HG02610 (cell line): ENCODE data around the gene PLA2G4B.
A peak's percentile ranks its signal among the peaks of the same experiment; 100 is the strongest.

ENCODE experiments used
- ATAC-seq: cut with Tn5 transposase; IDR thresholded peaks from one replicate; pipeline ENCODE4 v1.9.1; 2021; ENCODE audit warnings: mild to moderate bottlenecking, moderate library complexity; ENCODE audit not compliant: unreplicated experiment

The PLA2G4B gene

GRCh38 chr15:41885841-41886240 is 47.2 kb downstream of the PLA2G4B start:
- ATAC-seq, result no peak

DNA sequence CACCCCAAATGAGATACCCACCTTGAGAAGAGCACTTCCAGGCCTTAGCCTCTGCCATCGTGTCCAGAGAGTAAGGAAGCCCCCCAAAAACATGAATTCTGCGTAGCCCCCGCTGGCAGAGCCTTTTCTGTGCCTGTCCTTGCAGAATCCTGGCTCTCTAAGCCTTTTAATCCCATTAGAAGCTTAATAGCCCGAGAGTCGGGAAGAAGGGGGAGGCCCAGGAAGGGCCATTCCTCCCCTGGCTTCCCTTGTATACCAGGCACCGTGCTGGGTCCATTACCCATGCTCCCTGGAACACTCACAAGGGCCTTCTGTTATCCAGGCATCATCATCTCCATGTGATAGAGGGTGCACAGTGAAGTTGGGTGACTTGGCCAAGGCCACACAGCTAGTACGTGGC is 48.1 kb downstream of the PLA2G4B start:
- ATAC-seq, result no peak

DNA sequence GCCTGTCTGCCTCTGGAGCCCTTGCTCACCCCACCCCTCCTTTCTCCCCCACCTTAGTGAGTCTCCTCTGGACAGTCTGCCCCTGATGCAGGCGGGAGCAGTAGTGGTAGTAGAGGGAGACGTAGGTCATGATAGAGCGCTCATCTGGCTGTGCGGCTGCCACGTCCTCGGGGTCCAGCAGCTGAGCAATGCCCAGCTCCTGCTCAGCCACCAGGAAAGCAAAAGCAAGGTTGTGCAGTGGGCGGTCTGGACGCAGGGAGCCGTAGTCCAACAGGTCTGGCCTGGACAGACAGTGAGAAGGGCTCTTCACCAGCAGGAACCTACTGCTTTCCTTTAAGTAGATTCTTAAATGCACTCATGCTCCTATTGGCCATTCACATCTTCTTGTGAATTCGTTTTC is 48.5 kb downstream of the PLA2G4B start:
- ATAC-seq, result no peak

DNA sequence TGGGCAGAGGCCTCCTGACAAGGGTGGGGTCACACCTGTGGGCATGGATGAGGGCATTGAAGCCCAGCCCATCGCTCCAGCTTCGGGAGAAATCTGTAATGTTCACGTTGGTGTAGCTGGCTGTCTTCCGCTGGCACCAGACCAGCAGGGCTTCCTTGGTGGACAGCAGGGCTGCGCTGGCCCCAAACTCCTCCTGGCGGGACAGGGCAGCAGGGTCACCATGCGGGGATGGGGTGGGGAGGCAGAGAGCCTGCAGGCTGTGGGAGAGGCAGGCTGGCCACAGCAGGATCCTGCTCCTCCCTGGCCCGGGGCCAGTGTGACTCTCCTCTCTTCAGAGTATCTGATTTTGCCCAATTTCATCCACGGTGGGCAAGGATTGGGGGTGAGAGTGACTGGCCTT is 49.2 kb downstream of the PLA2G4B start:
- no peak for ATAC-seq

DNA sequence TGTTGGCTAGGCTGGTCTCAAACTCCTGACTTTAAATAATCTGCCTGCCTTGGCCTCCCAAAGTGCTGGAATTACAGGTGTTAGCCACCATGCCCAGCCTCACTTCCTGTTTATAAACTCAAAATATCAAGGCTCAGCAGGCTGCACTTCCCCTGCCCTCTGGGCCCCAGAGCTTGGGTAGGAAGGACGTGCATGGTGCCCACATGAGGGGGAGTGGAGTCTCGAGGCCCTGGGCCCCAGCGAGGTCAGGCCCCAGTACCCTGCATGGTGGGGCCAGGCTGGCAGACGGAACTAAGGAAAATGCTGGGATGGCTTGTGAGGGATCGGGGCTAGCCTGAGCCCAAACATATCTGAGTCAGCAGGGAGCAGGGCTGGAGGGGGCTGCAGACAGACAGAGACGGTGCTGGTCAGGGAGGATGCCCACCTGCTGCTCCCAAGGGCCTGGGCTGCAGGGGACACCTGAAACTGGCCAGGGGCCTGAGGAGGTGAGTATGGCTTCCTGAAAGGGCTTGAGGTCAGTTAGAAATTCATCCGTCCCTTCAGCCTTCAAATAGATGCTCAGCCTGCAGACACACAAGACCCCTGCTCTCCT is 50.1 kb downstream of the PLA2G4B start:
- no peak for ATAC-seq

DNA sequence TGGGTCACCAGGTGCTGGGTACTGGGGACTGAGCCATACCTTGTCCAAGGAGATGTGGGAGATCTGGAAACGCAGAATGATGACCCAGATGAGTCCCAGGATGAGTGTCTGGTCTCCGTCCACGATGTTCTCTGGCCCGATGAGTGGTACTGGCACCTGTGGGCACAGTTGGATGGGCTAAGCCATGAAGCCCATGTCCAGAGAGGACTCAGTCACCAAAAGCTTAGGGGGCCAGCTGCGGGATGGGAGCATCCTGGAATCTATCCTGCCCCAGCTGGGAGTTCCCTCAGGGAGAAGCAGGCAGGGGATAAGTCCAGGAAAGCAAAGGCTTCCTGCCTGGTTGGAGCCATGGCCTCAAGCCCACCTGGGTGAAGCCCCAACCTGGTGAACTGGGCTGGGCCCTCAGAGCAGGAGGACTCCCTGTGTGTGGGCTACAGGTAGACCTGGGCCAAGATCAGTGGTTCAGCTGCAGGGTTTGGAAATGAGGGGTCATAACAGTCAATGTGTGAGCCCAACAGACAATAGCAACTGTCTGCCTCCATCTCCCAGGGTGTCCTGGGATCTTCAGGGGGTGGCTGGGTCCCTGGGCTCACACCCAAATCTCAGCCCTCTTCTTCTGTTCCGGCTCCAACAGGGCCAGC is 51.5 kb downstream of the PLA2G4B start:
- no peak for ATAC-seq

DNA sequence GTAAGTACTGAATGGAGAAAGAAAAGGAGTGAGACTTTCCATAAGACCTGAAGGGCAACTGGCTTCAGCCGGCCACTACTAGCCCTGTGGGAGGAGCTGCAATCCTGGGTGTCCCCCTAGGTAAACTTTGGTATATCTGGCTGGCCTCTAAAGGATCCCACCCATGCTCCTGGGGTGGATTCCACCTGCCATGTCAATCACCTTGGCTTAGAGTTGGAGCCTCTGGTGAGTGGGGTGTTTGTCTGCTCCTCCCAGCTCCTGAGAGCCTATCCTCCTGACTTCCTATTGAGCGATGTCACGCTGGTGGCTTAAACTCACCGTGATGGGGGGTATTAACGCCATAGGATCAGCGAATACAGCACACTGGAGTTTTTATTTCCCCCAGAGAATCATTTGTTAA is 52.6 kb downstream of the PLA2G4B start:
- no peak for ATAC-seq

GRCh38 chr15:41891946-41892345 is 53.3 kb downstream of the PLA2G4B start:
- ATAC-seq, result no peak

- ATAC-seq, result no peak
Measured at GRCh38 chr15:41892621-41893421, 54.2 kb downstream of the PLA2G4B start.

DNA sequence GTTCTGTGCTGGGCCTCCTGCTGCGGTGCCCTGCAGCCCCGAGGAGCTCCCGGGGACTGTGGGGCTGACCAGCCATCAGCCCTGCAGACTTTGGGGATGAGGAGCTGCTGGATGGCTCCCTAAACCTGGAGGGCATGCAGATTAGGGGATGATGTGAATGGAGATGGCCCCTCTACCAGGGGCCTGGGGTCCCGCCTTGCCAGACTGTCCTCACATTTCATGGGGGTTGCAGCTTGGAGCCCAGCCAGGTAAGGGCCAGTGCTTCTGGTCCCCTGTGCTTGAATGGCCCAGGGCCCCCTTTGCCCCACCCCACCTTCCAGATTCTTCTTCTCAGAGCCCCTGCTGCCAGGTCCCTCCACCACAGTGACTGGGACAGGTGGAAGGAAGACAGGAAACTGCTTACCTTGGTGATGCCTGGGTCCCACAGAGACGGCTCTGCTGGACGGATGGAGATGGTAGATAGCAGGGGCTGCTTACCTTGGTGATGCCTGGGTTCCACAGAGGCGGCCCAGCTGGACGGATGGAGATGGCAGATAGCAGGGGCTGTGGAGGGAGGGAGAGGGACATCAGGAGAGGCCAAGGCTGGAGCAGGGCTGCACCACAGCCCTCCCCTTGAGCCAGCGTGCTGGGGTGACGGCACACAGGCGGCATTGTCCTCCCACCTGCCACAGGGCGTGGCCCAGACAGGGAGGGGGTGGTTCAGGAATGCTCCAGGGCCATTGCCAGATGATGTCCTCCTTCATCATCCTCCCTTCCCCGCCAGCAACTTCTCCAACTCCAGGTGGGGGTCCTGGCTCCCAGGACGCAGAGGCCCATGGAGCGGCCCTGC is 55.0 kb downstream of the PLA2G4B start, which contains the start of gene SPTBN5:
Gene SPTBN5 (minus strand): TSS at position 632 of the 829 bp plus-strand sequence. CDS start 556 bp downstream, at position 76.
- ATAC-seq, result no peak

GRCh38 chr15:41894251-41894790 is 55.7 kb downstream of the PLA2G4B start:
- ATAC-seq, result no peak

- peak; percentile 88 for ATAC-seq
Measured at GRCh38 chr15:41894791-41895463, 56.3 kb downstream of the PLA2G4B start.

DNA sequence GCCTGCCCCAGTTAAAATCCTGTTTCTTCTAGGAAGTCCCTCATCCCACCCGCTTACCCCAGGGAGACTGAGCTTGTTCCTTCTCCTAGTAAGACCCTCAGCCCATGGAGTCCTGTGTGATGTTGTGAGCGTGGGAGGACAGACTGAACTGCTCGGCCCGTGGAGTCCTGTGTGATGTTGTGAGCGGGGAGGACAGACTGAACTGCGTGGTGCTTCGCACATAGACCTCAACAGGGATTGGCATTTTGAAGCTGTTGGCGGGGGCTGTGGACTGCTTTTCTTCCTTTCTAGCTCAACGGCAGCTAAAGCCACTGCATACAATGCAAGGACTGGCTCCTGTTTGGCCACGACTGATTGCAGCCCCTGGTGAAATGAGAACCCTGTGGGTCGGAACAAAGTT is 56.8 kb downstream of the PLA2G4B start:
- no peak for ATAC-seq

DNA sequence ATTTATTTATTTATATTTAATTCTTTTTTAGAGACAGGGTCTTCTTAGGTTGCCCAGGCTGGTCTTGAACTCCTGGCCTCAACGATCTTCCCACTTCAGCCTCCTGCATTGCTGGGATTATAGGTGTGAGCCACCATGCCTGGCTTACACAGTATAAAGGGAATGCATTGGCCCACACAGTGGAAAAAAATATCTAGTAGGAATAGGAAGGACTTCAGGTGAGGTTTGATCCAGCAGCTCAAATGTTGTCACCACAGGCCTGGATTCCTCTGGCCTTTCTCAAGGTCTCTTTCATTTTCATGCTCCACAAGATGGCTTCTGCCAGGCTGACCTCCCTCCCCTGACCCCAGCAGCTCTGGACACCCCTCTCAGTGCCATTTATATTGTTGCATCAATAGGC is 57.3 kb downstream of the PLA2G4B start:
- ATAC-seq, result no peak

DNA sequence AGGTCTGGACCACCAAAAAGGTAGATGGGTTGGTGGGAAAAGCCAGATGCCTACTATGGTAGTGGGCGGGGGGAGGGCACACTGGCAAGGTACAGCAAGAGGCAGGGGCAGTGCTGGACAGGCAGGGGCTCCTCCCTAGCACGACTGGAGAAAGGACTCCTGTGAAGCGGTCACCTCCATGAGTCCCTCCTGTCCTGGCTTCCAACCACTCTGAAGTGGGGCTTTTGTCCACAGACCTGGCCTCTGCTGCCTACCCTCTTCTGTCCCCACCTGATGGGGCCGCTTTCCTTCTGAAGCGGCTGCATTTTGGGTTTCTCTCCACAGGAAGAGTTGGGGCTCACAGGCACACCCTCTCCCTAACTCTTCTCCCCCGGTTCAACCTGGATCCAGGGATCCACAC is 57.9 kb downstream of the PLA2G4B start:
- no peak for ATAC-seq

GRCh38 chr15:41897363-41897799 is 58.7 kb downstream of the PLA2G4B start:
- ATAC-seq, result no peak
